ENCODE measurements around the gene BCL7B. TPM values are rescaled to one million over a fixed set of nuclear protein-coding genes. Genes with fewer than 3 reads are reported as not detected.
"Not testable (repeated sequence)": the region's sequence is repeated elsewhere in the genome, so short reads cannot be mapped to it uniquely, and the experiment has no call there.

BCL7B gene
- total RNA-seq, 1 donor, result 27.2 TPM

GRCh38 chr7:73544678-73545077 is 12.8 kb downstream of the BCL7B start:
- no peak overlapping the region for H3K4me3 ChIP-seq (ENCODE audit: low read depth, low read length)
- TF ChIP-seq, protein P1, sequence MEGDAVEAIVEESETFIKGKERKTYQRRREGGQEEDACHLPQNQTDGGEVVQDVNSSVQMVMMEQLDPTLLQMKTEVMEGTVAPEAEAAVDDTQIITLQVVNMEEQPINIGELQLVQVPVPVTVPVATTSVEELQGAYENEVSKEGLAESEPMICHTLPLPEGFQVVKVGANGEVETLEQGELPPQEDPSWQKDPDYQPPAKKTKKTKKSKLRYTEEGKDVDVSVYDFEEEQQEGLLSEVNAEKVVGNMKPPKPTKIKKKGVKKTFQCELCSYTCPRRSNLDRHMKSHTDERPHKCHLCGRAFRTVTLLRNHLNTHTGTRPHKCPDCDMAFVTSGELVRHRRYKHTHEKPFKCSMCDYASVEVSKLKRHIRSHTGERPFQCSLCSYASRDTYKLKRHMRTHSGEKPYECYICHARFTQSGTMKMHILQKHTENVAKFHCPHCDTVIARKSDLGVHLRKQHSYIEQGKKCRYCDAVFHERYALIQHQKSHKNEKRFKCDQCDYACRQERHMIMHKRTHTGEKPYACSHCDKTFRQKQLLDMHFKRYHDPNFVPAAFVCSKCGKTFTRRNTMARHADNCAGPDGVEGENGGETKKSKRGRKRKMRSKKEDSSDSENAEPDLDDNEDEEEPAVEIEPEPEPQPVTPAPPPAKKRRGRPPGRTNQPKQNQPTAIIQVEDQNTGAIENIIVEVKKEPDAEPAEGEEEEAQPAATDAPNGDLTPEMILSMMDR (IDR thresholded peaks at IDR 0.05; ENCODE audit: insufficient read depth, low read depth, low read length), result no peak
- no peak for DNase-seq (ENCODE audit: low read depth)

GRCh38 chr7:73541722-73542121 is 15.8 kb downstream of the BCL7B start:
- no peak overlapping the region for H3K4me3 ChIP-seq (ENCODE audit: low read depth, low read length)
- TF ChIP-seq, protein P1 (IDR thresholded peaks at IDR 0.05; ENCODE audit: insufficient read depth, low read depth, low read length), result no peak
- DNase-seq (ENCODE audit: low read depth), result no peak

- TF ChIP-seq, protein P1 (IDR thresholded peaks at IDR 0.05; ENCODE audit: insufficient read depth, low read depth, low read length), result no peak
- DNase-seq (ENCODE audit: low read depth), result no peak
- no peak overlapping the region for H3K4me3 ChIP-seq (ENCODE audit: low read depth, low read length)
Observed at GRCh38 chr7:73539709-73540108, 17.8 kb downstream of the BCL7B start.

GRCh38 chr7:73538510-73538909 is 19.0 kb downstream of the BCL7B start:
- DNase-seq (ENCODE audit: low read depth); H3K4me3 ChIP-seq (ENCODE audit: low read depth, low read length): not testable (repeated sequence)

GRCh38 chr7:73537051-73537450 is 20.4 kb downstream of the BCL7B start:
- TF ChIP-seq, protein P1 (IDR thresholded peaks at IDR 0.05; ENCODE audit: insufficient read depth, low read depth, low read length), result no peak
- DNase-seq (ENCODE audit: low read depth), result no peak
- H3K4me3 ChIP-seq (ENCODE audit: low read depth, low read length), result no peak overlapping the region

GRCh38 chr7:73536479-73536878 is 21.0 kb downstream of the BCL7B start:
- TF ChIP-seq, protein P1 (IDR thresholded peaks at IDR 0.05; ENCODE audit: insufficient read depth, low read depth, low read length), result no peak
- no peak for DNase-seq (ENCODE audit: low read depth)
- no peak overlapping the region for H3K4me3 ChIP-seq (ENCODE audit: low read depth, low read length)

DNA sequence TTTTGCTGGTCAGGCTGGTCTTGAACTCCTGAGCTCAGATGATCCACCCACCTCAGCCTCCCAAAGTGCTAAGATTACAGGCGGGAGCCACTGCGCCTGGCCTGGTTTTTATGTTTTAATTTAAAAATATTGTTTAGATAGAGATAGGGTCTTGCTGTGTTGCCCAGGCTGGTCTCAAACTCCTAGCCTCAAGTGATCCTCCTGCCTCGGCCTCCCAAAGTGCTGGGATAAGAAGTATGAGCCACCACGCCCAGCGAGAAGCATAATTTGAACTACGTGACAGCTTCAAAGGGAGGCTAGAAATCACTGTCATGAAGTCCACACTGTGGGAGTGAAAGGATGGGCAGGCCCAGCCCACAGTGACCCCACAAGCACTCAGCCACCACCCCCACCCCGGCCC is 21.6 kb downstream of the BCL7B start:
- H3K4me3 ChIP-seq (ENCODE audit: low read depth, low read length); DNase-seq (ENCODE audit: low read depth): not testable (repeated sequence)

- TF ChIP-seq, protein P1 (IDR thresholded peaks at IDR 0.05; ENCODE audit: insufficient read depth, low read depth, low read length), result no peak
- no peak for DNase-seq (ENCODE audit: low read depth)
- H3K4me3 ChIP-seq (ENCODE audit: low read depth, low read length), result no peak overlapping the region
Observed at GRCh38 chr7:73533742-73534141, 23.7 kb downstream of the BCL7B start.
